ENCODE results near the gene NTN4. TPM values are rescaled to one million over a fixed set of nuclear protein-coding genes. Genes with fewer than 3 reads are reported as not detected.

Gene NTN4
- total RNA-seq, 1 experiment from 2014 or later, result 0.17 TPM

GRCh38 chr12:95661360-95661759 lies 129.2 kb downstream of the NTN4 start:
- no peaks in the 10 kb centered on the region for H3K9me3 ChIP-seq (ENCODE audit: control insufficient read depth, low read depth, low read length)
- no peaks in the 10 kb centered on the region for H3K27me3 ChIP-seq (ENCODE audit: insufficient read depth, low read length)
- H2BK12ac ChIP-seq (ENCODE audit: insufficient read length, low read depth, low read length), result no peak overlapping the region
- H3K27ac Mint-ChIP-seq, result no peak overlapping the region
- H3K27me3 Mint-ChIP-seq (ENCODE audit: low read depth), result no peaks in the 10 kb centered on the region
- no peak overlapping the region for H4K5ac ChIP-seq (ENCODE audit: insufficient read length, low read depth, low read length)
- H3K4ac ChIP-seq (ENCODE audit: low read depth, low read length), result no peak overlapping the region
- no peak overlapping the region for H3K23ac ChIP-seq (ENCODE audit: insufficient read length, low read depth, low read length)
- WGBS (ENCODE audit: extremely low coverage, insufficient read length, low lambda C conversion rate), result no CpG with 5 or more reads among the region's 1 CpG
- no peak overlapping the region for H3T11ph ChIP-seq (ENCODE audit: low read length)
- H3K18ac ChIP-seq (ENCODE audit: insufficient read length, low read depth, low read length), result no peak overlapping the region
- no peaks in the 10 kb centered on the region for H3K9me3 Mint-ChIP-seq
- H2BK5ac ChIP-seq (ENCODE audit: insufficient read length, low read length), result no peak overlapping the region
- no peaks in the 10 kb centered on the region for H3K4me1 ChIP-seq (ENCODE audit: insufficient read depth, low read length)
- no peak overlapping the region for H2BK20ac ChIP-seq (ENCODE audit: low read depth, low read length, poor library complexity, severe bottlenecking)
- no peak overlapping the region for H3K9ac ChIP-seq (ENCODE audit: extremely low read depth, insufficient read length, low read length)
- H3K23me2 ChIP-seq (ENCODE audit: insufficient read length, low read depth, low read length, poor library complexity, severe bottlenecking), result no peaks in the 10 kb centered on the region
- H2BK120ac ChIP-seq (ENCODE audit: low read depth, low read length, poor library complexity, severe bottlenecking), result no peak overlapping the region
- no peak overlapping the region for H3K4me3 Mint-ChIP-seq
- H3K36me3 Mint-ChIP-seq (ENCODE audit: insufficient read depth in 1 of 3, low read depth in 3 of 3), result no peaks in the 10 kb centered on the region
- H2AK5ac ChIP-seq (ENCODE audit: insufficient read length, low read length), result no peak overlapping the region
- H4K91ac ChIP-seq (ENCODE audit: insufficient read length, low read depth, low read length), result no peak overlapping the region
- H3K79me2 ChIP-seq (ENCODE audit: insufficient read depth, low read length), result no peaks in the 10 kb centered on the region
- no peaks in the 10 kb centered on the region for H3K4me1 Mint-ChIP-seq
- H3K27ac ChIP-seq (ENCODE audit: insufficient read length, low read depth, low read length), result no peak overlapping the region
- no peak overlapping the region for H4K8ac ChIP-seq (replicated peaks; ENCODE audit: insufficient read length, low read depth, low read length)
- no peaks in the 10 kb centered on the region for H3K79me1 ChIP-seq (ENCODE audit: insufficient read depth, low read depth, low read length, poor library complexity, severe bottlenecking)
- no peak overlapping the region for H2BK15ac ChIP-seq (ENCODE audit: low read depth, low read length)
- no peak overlapping the region for H2AFZ ChIP-seq (ENCODE audit: low read length)
- DNase-seq, result no peak
- TF ChIP-seq, protein P1, sequence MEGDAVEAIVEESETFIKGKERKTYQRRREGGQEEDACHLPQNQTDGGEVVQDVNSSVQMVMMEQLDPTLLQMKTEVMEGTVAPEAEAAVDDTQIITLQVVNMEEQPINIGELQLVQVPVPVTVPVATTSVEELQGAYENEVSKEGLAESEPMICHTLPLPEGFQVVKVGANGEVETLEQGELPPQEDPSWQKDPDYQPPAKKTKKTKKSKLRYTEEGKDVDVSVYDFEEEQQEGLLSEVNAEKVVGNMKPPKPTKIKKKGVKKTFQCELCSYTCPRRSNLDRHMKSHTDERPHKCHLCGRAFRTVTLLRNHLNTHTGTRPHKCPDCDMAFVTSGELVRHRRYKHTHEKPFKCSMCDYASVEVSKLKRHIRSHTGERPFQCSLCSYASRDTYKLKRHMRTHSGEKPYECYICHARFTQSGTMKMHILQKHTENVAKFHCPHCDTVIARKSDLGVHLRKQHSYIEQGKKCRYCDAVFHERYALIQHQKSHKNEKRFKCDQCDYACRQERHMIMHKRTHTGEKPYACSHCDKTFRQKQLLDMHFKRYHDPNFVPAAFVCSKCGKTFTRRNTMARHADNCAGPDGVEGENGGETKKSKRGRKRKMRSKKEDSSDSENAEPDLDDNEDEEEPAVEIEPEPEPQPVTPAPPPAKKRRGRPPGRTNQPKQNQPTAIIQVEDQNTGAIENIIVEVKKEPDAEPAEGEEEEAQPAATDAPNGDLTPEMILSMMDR (conservative IDR thresholded peaks at IDR 0.05), result no peak
- no peak overlapping the region for H3K14ac ChIP-seq (ENCODE audit: insufficient read depth, low read length)
- H3K4me2 ChIP-seq (ENCODE audit: insufficient read depth, insufficient read length, low read length), result no peak overlapping the region
- no peak overlapping the region for H3K56ac ChIP-seq (ENCODE audit: insufficient read length, low read depth, low read length)
- no peaks in the 10 kb centered on the region for H4K20me1 ChIP-seq (ENCODE audit: control insufficient read depth, insufficient read depth, insufficient read length)
